Activated T-helper 1 cell treated with Interleukin-2 at 50 U/mL for 16 hours (primary cell): Measurements from ENCODE around the gene MRGPRX4.
"Not testable (repeated sequence)": the region's sequence is repeated elsewhere in the genome, so short reads cannot be mapped to it uniquely, and the experiment has no call there.

Experiments used
- DNase-seq: peaks from one replicate; pipeline ENCODE4 v3.0.0-alpha.2; 2020; ENCODE audit warnings: low read depth

MRGPRX4 gene

DNA sequence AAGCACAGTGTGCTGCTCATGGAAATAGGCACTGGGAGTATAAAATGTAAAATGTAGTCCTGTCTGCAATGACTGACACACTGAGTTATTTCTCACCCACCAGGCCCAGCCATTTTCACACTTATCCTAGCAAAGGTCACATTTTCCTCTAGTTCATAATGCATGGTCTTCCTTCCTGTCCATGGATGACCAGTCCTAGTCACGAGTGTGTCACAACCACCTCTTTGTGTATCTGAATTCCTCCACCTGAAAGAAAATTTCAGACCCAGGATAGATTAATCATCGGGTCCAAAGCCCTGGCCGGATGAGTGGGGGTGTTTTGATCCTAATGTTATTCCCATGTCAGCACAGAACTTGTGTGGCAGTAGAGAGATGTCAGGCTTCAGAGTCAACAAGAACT is at the start of gene MRGPRX4:
MRGPRX4 (plus strand) TSS at position 172 of the 400 bp plus-strand sequence. CDS start 420 bp downstream, outside the sequence.
- no peak for DNase-seq

DNA sequence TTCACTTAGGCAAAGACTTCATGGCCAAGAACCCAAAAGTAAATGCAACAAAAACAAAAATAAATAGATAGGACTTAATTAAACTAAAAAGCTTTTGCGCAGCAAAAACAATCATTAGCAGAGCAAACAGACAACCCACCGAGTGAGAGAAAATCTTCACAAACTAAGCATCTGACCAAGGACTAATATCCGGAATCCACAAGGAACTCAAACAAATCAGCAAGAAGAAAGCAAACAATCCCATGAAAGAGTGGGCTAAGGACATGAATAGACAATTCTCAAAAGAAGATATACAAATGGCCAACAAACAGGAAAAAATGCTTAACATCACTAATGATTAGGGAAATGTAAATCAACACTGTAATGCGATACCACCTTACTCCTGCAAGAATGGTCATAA is 41.5 kb upstream of the MRGPRX4 start:
- DNase-seq: not testable (repeated sequence)

DNA sequence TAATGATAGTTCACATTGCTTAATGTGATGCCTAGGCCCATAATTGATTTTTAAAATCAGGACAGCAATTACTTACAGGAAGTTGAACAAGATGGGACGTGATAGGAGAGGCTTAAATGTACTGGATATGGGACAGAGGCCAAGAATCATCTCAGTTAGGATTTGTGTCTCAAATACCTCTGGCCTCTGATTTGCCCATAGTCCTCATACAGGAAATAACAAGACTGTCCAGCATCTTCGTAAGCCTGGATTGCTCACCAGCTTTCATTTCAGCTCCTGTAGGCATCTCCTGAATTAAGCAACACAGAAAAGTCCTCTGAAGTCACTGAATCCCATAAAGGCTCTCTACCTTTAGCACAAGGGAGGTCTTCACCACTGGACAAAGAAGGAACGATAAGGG is 40.3 kb upstream of the MRGPRX4 start, which contains the start of gene MRGPRX3:
MRGPRX3 (plus strand) TSS at position 231 of the 400 bp plus-strand sequence. CDS start 4,632 bp downstream, outside the sequence.
- no peak for DNase-seq

DNA sequence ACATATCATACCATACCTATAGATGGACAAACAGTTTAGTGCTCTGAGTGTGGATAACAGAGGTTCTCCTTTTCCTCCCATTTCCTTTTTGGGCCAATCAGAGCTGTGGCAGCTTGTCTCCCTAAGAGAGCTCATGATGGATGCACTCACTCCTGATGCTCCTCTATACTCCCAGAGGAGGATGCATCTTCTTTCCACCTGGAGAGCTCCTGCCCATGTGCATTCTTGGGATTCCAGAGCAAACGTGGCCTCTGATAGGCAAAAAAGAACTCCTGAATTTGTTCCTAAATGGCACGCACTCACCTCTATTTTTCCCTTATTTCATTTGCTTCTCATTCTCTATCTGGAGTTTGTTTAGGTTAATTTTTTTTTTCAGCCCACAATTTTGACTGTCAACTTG is 37.3 kb upstream of the MRGPRX4 start:
- no peak for DNase-seq

DNA sequence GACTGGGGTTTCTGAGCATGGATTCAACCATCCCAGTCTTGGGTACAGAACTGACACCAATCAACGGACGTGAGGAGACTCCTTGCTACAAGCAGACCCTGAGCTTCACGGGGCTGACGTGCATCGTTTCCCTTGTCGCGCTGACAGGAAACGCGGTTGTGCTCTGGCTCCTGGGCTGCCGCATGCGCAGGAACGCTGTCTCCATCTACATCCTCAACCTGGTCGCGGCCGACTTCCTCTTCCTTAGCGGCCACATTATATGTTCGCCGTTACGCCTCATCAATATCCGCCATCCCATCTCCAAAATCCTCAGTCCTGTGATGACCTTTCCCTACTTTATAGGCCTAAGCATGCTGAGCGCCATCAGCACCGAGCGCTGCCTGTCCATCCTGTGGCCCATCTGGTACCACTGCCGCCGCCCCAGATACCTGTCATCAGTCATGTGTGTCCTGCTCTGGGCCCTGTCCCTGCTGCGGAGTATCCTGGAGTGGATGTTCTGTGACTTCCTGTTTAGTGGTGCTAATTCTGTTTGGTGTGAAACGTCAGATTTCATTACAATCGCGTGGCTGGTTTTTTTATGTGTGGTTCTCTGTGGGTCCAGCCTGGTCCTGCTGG is 35.3 kb upstream of the MRGPRX4 start:
- DNase-seq: no peak

DNA sequence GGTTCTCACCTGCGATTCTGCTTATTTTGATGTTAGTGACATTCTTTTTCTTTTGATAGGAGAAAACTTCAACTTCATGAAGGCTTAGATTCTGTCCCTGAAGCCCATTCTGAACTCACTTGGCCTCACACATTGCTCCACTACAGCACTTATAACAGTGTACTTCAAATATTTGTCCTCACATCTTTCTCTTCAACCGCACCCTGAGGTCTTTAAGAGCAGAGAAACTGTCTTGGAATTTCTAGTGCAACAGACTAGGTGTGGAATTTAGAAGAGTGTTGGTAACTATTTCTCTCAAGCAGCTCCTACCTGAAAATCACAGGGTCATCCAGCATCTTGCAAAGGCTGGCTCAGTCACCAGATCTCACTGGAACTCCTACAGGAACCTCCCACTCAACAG is 32.5 kb upstream of the MRGPRX4 start:
- no peak for DNase-seq

DNA sequence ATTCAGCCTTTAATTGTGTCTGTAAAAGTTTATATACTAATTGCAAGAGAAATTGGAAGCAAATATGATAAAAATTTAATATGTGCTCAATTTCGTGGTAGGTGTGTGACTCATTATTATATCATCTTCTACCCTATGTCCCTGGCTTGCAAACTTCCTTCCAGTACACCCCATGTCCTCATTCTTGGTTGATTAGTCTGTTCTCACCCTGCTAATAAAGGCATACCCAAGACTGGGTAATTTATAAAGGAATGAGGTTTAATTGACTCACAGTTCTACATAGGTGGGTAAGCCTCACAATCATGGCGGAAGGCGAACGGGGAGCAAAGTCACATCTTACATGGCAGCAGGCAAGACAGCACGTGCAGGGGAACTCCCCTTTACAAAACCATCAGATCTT is 28.4 kb upstream of the MRGPRX4 start:
- no peak for DNase-seq

DNA sequence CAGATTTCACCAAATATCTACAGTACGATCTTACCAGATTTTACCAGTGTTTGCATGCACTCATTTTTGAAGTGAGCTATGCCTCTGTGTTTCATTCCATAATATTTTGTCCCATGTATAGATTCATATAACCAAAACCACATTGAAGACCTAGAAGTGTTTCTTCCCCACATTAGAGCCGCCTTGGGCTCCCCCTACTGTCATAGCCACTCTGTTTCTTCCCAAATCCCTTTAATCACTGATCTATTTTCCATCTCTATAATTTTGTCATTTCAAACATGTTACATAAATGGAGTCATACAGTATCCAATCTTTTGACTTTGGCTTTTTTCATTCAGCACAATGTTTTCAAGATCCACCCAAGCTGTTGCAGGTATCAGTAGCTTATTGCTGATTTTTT is 27.6 kb upstream of the MRGPRX4 start:
- DNase-seq: no peak

DNA sequence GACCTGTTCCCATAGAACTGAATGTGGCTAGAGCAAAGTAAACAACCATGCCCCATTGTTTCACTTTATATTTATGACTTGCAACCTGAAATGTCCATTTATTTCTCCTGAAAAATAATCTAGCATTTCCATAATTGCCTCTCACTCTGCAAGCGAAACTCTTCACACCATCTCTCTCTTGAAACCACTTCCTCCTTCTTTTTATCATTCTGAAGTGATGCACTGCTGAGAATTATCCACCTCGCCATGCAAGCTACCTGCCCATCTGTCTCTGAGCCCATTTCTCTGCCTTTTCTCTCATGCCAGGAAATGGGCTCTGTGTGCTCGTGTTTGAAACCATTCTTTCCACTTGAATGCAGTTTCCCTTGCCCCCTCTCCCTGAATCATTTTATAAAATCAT is 26.8 kb upstream of the MRGPRX4 start:
- DNase-seq: no peak

DNA sequence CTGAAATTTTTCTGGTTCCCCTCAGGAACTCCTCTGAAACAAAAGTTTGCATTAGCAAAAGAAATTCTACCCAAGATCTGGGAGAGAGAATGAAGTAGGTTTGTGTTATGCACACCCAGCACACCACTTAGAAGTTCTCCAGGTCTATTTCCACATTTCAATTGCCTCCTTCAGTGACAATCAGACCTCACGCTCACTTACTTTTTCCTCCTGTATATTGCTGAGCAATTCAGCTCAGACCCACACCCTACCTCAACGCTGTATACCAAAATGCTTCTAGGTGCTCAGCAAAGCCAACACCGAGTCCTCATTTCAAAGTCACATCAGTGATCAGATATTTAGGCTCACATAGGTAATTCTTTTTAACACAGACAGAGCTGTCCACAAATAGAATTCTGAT is 21.1 kb upstream of the MRGPRX4 start:
- DNase-seq: no peak

DNA sequence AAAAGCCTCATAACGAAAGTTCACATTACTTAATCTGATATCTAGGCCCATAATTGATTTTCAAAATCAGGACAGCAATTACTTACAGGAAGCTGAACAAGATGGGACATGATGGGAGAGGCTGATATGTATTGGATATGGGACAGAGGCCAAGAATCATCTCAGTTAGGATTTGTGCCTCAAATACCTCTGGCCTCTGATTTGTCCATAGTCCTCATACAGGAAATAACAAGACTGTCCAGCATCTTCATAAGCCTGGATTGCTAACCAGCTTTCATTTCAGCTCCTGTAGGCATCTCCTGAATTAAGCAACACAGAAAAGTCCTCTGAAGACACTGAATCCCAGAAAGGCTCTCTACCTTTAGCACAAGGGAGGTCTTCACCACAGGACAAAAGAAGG is 4.3 kb upstream of the MRGPRX4 start:
- no peak for DNase-seq

DNA sequence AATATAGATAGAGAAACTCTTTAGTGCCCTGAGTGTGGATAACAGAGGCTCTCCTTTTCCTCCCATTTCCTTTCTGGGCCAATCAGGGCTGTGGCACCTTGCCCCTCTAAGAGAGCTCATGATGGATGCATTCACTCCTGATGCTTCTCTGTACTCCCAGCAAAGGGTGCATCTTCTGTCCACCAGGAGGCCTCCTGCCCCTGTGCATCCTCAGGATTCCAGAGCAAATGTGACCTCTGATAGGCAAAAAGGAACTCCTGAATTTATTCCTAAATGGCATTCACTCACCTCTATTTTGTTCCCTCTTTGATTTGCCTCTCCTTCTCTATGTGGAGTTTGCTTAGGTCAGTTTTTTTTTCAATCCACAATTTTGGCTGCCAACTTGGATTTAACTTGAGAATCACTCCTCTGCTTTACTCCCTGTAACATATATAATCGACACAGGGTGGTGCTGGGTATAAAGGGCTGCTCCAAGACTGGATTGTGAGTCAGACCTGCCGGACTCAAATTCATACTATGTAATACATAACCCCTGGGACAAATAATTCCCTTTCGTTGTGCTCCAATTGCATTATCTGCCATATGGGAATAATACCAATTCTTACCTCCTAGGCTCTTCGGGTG is 1.1 kb upstream of the MRGPRX4 start:
- no peak for DNase-seq

DNA sequence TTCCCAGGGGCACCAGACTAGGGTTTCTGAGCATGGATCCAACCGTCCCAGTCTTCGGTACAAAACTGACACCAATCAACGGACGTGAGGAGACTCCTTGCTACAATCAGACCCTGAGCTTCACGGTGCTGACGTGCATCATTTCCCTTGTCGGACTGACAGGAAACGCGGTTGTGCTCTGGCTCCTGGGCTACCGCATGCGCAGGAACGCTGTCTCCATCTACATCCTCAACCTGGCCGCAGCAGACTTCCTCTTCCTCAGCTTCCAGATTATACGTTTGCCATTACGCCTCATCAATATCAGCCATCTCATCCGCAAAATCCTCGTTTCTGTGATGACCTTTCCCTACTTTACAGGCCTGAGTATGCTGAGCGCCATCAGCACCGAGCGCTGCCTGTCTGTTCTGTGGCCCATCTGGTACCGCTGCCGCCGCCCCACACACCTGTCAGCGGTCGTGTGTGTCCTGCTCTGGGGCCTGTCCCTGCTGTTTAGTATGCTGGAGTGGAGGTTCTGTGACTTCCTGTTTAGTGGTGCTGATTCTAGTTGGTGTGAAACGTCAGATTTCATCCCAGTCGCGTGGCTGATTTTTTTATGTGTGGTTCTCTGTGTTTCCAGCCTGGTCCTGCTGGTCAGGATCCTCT is 709 bp downstream of the MRGPRX4 start:
- DNase-seq: no peak

DNA sequence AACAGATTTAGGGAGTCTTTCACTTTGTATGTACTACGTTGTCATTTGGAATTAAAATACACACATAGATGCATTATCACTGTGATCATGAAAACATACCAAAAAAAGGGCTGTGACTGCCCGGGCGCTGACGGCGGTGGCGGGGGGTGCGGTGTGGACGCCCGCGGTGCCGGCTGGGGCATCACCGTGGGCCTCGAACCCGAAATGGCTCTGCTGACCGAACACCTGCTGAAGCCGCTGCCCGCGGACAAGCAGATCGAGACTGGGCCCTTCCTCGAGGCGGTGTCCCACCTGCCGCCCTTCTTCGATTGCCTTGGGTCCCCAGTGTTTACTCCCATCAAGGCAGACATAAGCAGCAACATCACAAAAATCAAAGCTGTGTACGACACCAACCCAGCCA is 16.2 kb downstream of the MRGPRX4 start:
- DNase-seq: no peak

DNA sequence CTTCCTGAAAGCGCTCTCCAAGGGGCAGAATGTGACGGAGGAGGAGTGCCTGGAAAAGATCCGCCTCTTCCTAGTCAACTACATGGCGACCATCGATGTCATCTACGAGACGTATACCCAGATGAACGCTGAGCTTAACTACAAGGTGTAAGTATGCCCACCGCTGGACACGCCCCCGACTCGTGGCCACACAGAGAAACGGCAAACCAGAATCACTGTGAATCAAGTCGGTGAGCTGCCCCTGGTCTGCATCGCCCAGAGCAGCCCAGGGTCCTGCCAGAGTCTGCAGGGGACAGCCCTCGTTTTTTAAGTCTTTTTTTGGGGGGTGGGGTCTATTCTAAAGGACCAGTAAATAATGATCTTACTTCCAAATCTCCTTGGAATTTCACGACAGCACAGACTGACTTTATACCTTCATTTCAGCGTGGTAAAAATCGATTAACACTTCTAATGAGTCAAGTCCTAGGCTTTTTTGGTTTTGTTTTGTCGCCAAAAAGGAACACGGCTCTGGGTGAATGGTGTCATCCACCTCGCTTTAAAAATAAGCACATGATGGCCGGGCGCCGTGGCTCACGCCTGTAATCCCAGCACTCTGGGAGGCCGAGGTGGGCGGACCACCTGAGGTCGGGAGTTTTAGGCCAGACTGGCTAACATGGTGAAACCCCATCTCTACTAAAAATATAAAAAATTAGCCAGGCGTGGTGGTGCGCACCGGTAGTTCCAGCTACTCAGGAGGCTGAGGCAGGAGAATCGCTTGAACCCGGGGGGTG is 17.0 kb downstream of the MRGPRX4 start:
- DNase-seq: not testable (repeated sequence)

DNA sequence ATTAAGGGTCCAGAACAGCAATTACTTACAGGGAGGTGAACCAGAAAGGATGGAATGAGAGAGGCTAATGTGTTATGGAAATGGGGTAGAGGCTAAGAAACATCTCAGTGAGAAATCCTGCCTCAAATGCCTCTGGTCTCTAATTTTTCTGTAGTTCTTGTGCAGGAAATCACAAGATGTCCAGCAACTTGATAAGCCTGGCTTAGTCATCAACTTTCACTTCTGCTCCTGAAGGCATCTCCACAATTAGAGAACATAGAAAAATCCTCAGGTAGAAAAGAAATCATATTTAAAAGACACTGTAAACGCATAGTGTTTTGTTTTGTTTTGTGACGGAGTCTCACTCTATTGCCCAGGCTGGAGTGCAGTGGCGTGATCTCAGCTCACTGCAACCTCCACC is 18.7 kb downstream of the MRGPRX4 start:
- DNase-seq: no peak

DNA sequence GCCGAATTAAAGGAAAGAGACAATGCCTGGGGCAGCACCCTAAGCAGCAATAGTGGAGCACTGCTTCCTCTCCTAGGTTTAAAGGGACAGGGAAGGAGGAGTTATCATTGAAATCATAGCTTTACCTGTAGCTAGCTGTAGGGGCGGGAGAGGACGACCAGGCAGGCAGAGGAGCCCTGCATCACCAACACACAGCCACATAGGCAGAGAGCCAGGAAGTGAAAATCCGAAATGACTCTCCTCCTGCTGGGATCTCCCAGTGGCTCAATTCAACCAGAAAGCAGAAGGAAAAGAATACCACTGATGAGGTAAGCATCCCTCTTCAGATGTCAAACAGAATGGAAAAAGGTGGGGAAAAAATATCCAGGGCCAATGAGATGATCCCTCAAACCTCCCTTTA is 20.4 kb downstream of the MRGPRX4 start:
- DNase-seq: no peak

DNA sequence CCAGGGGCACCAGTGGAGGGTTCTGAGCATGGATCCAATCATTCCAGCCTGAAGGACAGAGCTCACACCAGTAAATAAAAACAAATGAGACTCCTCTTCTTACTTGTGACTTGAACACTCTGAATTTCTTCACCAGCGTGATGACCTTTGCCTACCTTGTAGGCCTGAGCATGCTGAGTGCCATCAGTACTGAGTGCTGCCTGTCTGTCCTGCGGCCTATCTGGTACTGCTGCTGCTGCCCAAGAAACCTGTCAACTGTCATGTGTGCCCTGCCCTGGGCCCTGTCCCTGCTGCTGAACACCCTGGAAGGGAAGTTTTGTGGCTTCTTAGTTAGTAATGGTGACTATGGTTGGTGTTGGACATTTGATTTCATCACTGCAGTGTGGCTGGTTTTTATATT is 23.9 kb downstream of the MRGPRX4 start:
- no peak for DNase-seq

DNA sequence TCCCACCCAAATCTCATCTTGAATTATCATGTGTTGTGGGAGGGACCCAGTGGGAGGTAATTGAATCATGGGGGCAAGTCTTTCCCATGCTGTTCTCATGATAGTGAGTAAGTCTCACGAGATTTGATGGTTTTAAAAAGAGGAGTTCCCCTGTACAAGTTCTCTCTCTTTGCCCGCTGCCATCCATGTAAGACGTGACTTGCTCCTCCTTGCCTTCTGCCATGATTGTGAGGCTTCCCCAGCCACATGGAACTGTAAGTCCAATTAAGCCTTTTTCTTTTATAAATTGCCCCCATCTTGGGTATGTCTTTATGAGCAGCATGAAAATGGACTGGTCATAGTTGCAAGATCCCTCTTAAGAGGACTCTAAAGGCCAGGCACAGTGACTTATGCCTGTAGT is 25.1 kb downstream of the MRGPRX4 start:
- not testable (repeated sequence) for DNase-seq

DNA sequence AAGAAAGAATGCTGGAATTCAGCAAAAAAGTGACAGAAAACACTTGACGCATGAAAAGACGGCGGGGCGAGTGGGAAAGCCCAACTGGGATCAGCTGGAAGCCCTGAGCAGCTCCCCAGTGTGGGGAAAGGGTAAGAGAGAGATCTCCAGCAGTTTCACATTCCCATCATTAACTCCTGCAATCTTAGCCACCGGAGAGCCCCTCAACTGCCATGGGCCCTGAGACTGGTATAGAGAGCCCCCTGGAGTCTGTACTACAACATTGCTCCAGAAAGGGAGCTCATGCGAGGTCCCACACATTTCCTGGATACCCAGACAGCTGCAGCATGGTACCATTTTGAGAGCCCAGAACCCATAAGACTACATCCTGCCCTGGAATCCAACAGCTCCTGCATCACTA is 31.1 kb downstream of the MRGPRX4 start:
- no peak for DNase-seq

DNA sequence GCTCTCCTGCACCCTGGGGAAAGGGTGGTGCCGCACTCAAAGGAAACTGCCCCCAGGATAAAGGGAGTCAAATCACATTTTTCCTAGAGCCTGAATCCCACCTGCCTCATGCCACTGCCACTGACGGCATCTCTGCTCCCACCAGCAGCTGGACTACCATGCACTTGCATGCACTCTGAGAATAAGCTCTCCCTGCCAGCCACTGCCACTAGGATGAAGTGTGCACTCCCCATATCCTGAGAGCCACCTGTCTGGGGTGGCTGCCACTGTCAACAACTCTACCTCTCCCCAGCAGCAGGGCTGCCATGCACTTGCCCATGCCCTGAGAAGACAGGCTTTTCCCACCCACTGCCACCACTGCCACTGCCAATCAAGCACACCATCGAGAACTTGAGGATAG is 31.6 kb downstream of the MRGPRX4 start:
- DNase-seq: no peak

DNA sequence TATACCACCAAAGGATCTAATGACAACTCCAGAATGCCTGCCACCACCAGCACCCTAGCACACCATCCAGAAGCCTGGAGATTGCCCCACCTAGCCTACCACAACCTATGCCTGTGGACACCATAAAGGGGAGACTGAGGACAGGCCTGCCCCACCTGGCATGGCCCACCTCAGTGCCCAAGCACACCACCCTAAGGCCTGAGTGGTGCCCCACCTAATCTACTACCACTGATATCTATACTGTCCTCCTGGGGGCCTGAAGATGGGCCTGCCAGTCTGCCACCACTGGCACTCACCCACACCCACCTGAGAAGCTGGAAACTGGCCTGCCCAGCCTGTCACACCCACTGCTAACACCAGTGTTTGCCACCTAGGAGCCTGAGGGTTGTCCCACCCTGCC is 32.1 kb downstream of the MRGPRX4 start:
- no peak for DNase-seq

DNA sequence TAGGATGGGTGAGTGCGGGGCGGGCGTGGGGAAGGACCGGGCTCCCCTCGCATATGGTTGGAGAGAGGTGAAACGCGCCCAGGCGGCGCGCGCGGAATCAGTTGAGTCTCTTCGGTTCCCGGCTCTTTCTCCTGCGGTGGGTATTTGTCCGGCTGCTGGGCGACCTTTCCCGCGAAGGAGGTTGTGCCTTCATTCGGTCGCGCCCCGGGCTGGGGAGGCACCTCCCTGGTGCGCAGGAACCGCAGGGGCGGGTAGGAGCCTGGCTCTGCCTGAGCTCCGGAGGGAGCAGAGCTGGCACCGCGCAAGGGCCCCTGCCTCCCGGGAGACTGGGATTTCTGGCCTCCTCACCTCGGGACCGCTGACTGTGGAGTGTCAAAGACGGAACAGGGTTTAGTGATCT is 36.4 kb downstream of the MRGPRX4 start:
- no peak for DNase-seq
